K562 (cell line): ENCODE measurements around the gene LIMCH1.

Experiments
- CTBP1 ChIP-seq: fragments of 450-650 bp; IDR thresholded peaks from 2 replicates; pipeline ENCODE4 v1.6.1; 2016; ENCODE audit warnings: borderline replicate concordance
- KAT7 ChIP-seq: sonication (generic); formaldehyde crosslinking; IDR thresholded peaks from 2 replicates; pipeline ENCODE4 v1.8.0; 2022; ENCODE audit warnings: missing genetic modification reagents, mild to moderate bottlenecking, borderline replicate concordance
- SIN3A ChIP-seq, 2 experiments: fragments of 150-350 bp in 1 of 2; IDR thresholded peaks; 2 replicates each; pipeline ENCODE4 v1.6.1; 2011 to 2016; ENCODE audit warnings: borderline replicate concordance in 2 of 2, low read depth in 2 of 2, low read length in 2 of 2, mild to moderate bottlenecking in 2 of 2, moderate library complexity in 2 of 2; ENCODE audit not compliant: control insufficient read depth in 1 of 2
- SRF ChIP-seq, 2 experiments: fragments of 250-450, 450-650 bp in 1 of 2; sonication (Bioruptor Pico) in 1 of 2; sonication (generic) in 1 of 2; formaldehyde crosslinking; IDR thresholded peaks; 2 replicates each; pipeline versions ENCODE4 v1.5.0 to v1.5.1; 2020 to 2022; ENCODE audit warnings: mild to moderate bottlenecking in 1 of 2, missing genetic modification reagents in 1 of 2
- ZNF3 ChIP-seq: fragments of 250-450 bp; sonication (Bioruptor Pico); IDR thresholded peaks from 2 replicates; pipeline ENCODE4 v1.5.0; 2021; ENCODE audit warnings: mild to moderate bottlenecking, moderate library complexity
- ZNF436 ChIP-seq: fragments of 250-450, 450-650 bp; sonication (Bioruptor Pico); formaldehyde crosslinking; IDR thresholded peaks from 2 replicates; pipeline ENCODE4 v1.7.0; 2020; ENCODE audit warnings: mild to moderate bottlenecking
- TF ChIP-seq, protein P1 (sequence below): fragments of 250-450 bp; sonication (Bioruptor Pico); IDR thresholded peaks from 2 replicates; pipeline ENCODE4 v1.8.0; 2021; ENCODE audit warnings: moderate library complexity, mild to moderate bottlenecking, inconsistent platforms
- TF ChIP-seq, protein P2 (sequence below), 3 experiments: IDR thresholded peaks in 2 of 3; conservative IDR thresholded peaks in 1 of 3; 2 replicates each; pipeline ENCODE4 v1.5.1; 2011 to 2012; ENCODE audit warnings: low read length in 3 of 3, mild to moderate bottlenecking in 3 of 3, control low read depth in 2 of 3, improper control_type of control experiment in 1 of 3, inconsistent platforms in 1 of 3, low read depth in 1 of 3, mixed read lengths in 1 of 3, moderate library complexity in 1 of 3; ENCODE audit not compliant: insufficient read depth in 2 of 3
- TF ChIP-seq, protein P3 (sequence below): sonication (generic); formaldehyde crosslinking; IDR thresholded peaks from 2 replicates; pipeline ENCODE4 v1.8.0; 2022; ENCODE audit warnings: mild to moderate bottlenecking, low read depth, missing genetic modification reagents

- TF ChIP-seq, protein P1, sequence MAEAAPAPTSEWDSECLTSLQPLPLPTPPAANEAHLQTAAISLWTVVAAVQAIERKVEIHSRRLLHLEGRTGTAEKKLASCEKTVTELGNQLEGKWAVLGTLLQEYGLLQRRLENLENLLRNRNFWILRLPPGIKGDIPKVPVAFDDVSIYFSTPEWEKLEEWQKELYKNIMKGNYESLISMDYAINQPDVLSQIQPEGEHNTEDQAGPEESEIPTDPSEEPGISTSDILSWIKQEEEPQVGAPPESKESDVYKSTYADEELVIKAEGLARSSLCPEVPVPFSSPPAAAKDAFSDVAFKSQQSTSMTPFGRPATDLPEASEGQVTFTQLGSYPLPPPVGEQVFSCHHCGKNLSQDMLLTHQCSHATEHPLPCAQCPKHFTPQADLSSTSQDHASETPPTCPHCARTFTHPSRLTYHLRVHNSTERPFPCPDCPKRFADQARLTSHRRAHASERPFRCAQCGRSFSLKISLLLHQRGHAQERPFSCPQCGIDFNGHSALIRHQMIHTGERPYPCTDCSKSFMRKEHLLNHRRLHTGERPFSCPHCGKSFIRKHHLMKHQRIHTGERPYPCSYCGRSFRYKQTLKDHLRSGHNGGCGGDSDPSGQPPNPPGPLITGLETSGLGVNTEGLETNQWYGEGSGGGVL (CRISPR knock-in tag) = no peak
- TF ChIP-seq, protein P2, sequence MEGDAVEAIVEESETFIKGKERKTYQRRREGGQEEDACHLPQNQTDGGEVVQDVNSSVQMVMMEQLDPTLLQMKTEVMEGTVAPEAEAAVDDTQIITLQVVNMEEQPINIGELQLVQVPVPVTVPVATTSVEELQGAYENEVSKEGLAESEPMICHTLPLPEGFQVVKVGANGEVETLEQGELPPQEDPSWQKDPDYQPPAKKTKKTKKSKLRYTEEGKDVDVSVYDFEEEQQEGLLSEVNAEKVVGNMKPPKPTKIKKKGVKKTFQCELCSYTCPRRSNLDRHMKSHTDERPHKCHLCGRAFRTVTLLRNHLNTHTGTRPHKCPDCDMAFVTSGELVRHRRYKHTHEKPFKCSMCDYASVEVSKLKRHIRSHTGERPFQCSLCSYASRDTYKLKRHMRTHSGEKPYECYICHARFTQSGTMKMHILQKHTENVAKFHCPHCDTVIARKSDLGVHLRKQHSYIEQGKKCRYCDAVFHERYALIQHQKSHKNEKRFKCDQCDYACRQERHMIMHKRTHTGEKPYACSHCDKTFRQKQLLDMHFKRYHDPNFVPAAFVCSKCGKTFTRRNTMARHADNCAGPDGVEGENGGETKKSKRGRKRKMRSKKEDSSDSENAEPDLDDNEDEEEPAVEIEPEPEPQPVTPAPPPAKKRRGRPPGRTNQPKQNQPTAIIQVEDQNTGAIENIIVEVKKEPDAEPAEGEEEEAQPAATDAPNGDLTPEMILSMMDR (IDR thresholded peaks at IDR 0.05 in 2 of 3, conservative IDR thresholded peaks at IDR 0.05 in 1 of 3; ENCODE audit: insufficient read depth in 2 of 3, low read depth in 1 of 3, low read length in 3 of 3) = peak in 1 of 3 experiments; percentile 23; a peak in 1 of 6 replicates
- TF ChIP-seq ZNF436 (CRISPR knock-in tag) (no peak), CTBP1 (no peak), KAT7 (no peak), SRF (CRISPR knock-in tag; IDR thresholded peaks at IDR 0.05) (no peak), SIN3A (IDR thresholded peaks at IDR 0.05; ENCODE audit: borderline replicate concordance in 2 of 2, control insufficient read depth in 1 of 2, low read depth in 2 of 2, low read length in 2 of 2) (no peak), ZNF3 (CRISPR knock-in tag) (no peak)
- TF ChIP-seq, protein P3, sequence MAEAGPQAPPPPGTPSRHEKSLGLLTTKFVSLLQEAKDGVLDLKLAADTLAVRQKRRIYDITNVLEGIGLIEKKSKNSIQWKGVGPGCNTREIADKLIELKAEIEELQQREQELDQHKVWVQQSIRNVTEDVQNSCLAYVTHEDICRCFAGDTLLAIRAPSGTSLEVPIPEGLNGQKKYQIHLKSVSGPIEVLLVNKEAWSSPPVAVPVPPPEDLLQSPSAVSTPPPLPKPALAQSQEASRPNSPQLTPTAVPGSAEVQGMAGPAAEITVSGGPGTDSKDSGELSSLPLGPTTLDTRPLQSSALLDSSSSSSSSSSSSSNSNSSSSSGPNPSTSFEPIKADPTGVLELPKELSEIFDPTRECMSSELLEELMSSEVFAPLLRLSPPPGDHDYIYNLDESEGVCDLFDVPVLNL (CRISPR knock-in tag) = no peak
Observed at GRCh38 chr4:41725254-41725653, 187.3 kb downstream of the LIMCH1 start.
